HepG2 (cell line): ENCODE data around the gene KIAA1191. TPM values are rescaled to one million over a fixed set of nuclear protein-coding genes. Genes with fewer than 3 reads are reported as not detected.

Experiments used
- ASH2L ChIP-seq: fragments of 300-600, 200-600 bp; sonication (generic); IDR thresholded peaks from 2 replicates; pipeline ENCODE4 v1.7.0; 2017; ENCODE audit warnings: low read depth, mild to moderate bottlenecking, moderate library complexity, mixed read lengths, low read length; ENCODE audit not compliant: insufficient read length
- HNF1A ChIP-seq, 2 experiments: sonication (generic) in 1 of 2; formaldehyde crosslinking in 1 of 2; IDR thresholded peaks; 2 replicates each; pipeline versions ENCODE4 v1.4.0 to v1.6.1; 2016 to 2020; ENCODE audit warnings: borderline replicate concordance in 1 of 2, low read depth in 1 of 2, mild to moderate bottlenecking in 1 of 2, missing genetic modification reagents in 1 of 2
- HNRNPLL ChIP-seq: fragments of 200-400 bp; formaldehyde crosslinking; IDR thresholded peaks from 2 replicates; pipeline ENCODE4 v1.6.1; 2017; ENCODE audit warnings: mild to moderate bottlenecking, low read depth, low read length; ENCODE audit not compliant: poor library complexity, severe bottlenecking
- PAXIP1 ChIP-seq: sonication (generic); formaldehyde crosslinking; conservative IDR thresholded peaks from 2 replicates; pipeline ENCODE4 v1.4.0; 2020; ENCODE audit warnings: mild to moderate bottlenecking, missing genetic modification reagents, moderate library complexity
- PHB2 ChIP-seq: fragments of 450-650 bp; IDR thresholded peaks from 2 replicates; pipeline ENCODE4 v1.6.1; 2018; ENCODE audit not compliant: partially characterized antibody
- POLR2A ChIP-seq, 2 experiments: IDR thresholded peaks; 2 replicates each; pipeline ENCODE4 v1.6.1; 2011; ENCODE audit warnings: low read depth in 2 of 2, low read length in 2 of 2, mild to moderate bottlenecking in 1 of 2, moderate library complexity in 1 of 2; ENCODE audit not compliant: insufficient read depth in 1 of 2
- SIN3A ChIP-seq: IDR thresholded peaks from 2 replicates; pipeline ENCODE4 v1.6.1; 2011; ENCODE audit warnings: low read depth, mild to moderate bottlenecking, control low read depth, low read length, borderline replicate concordance
- ZNF354B ChIP-seq: sonication (generic); formaldehyde crosslinking; IDR thresholded peaks from 2 replicates; pipeline ENCODE4 v1.8.0; 2022; ENCODE audit warnings: mild to moderate bottlenecking, missing genetic modification reagents
- ZNF768 ChIP-seq: sonication (generic); formaldehyde crosslinking; IDR thresholded peaks from 2 replicates; pipeline ENCODE4 v1.4.0; 2020; ENCODE audit warnings: missing genetic modification reagents
- polyA plus RNA-seq, 8 experiments: library from polyadenylated mRNA; depleted of rRNA in 3 of 8; stranded (reverse) in 7 of 8; unstranded in 1 of 8; fragments of >200 nt; fragmentation: Illumina TruSeq in 4 of 8; extraction: Trizol in 4 of 8; gene quantifications; 2 replicates each; pipeline versions ENCODE4 v1.2.1 to v1.2.3, GENCODE V29; 2011 to 2016; ENCODE audit warnings: low read depth in 4 of 8, missing spikeins in 1 of 8, mixed read lengths in 1 of 8; ENCODE audit not compliant: insufficient read depth in 1 of 8
- total RNA-seq, 5 experiments: library from RNA; depleted of rRNA; stranded (reverse); fragments of >200 nt; fragmentation: Illumina TruSeq; extraction: Trizol; gene quantifications; 2 replicates each; pipeline ENCODE4 v1.2.3, GENCODE V29; 2016; ENCODE audit warnings: low read depth in 1 of 5

KIAA1191 gene
- total and polyA plus RNA-seq, 2 of the 13 experiments (the other 11 are each of a cell fraction or from before 2014, with no cell fraction given): 63.6 to 103 TPM

DNA sequence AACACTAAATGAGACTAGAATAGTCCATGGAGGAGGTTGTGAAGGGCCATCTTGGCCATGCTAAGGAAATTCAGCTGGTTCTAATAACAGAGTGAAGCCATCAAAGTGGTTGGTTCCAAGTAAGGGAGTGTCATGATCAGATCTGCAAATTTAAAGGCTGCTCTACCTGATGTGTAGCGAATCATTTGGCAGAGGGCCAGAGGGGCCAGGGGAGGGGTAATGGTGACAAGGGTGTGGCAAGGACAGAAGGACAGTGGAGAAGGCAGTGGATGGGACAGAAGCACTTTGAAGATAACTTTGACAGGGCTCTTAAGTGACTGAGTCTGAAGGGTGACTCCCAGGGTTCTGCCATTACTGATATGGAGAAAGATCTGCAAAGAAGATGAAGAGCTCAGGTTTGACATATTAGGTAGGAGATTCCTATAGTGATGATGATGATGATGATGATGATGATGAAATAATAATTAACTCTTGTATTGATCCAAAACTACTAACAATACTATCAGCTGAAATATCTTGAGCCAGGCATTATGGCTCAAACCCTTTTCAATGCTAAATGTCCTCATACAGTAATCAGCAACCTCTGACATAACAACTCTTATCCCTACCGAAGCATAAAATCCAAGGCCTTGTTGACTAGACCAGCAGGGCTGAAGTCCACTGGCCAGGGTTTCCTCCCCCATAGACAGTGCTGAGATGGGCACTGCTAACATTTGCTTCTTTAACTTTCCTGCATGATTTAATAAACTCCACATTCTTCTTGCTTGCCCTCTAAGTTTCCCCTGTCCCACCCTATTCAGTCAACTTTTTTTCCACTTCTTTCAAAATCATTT, 20.0 kb downstream of the KIAA1191 start (continued):
- peak; percentile 66 for TF ChIP-seq PAXIP1 (CRISPR knock-in tag)
- no peak for TF ChIP-seq POLR2A (IDR thresholded peaks at IDR 0.05; ENCODE audit: insufficient read depth in 1 of 2, low read depth in 2 of 2, low read length in 2 of 2)
- no peak for TF ChIP-seq ASH2L
- no peak for TF ChIP-seq SIN3A
- TF ChIP-seq HNF1A (IDR thresholded peaks at IDR 0.05; ENCODE audit: low read depth): no peak
- no peak for TF ChIP-seq HNF1A (CRISPR knock-in tag; IDR thresholded peaks at IDR 0.05; ENCODE audit: borderline replicate concordance)
- TF ChIP-seq PHB2: no peak
- no peak for TF ChIP-seq ZNF768 (CRISPR knock-in tag)
- no peak for TF ChIP-seq ZNF354B
- no peak for TF ChIP-seq HNRNPLL
